Muscle of back (tissue), 11 donors: Measurements from ENCODE around the gene SMYD3. TPM values are rescaled to one million over a fixed set of nuclear protein-coding genes. Genes with fewer than 3 reads are reported as not detected.

Experiments
- DNase-seq, 3 donors: peaks; one replicate each; pipeline versions ENCODE4 v3.0.0 to v3.0.0-alpha.2; 2013
- polyA plus RNA-seq, 10 donors: library from polyadenylated mRNA; unstranded; fragments of 120-200 nt; gene quantifications; one replicate each; pipeline ENCODE4 v1.2.1, GENCODE V29; 2013; ENCODE audit not compliant: insufficient read length in 10 of 10

The SMYD3 gene
- polyA plus RNA-seq, 10 donors, result 7.0 to 11.3 (median 9.9) TPM

GRCh38 chr1:246179401-246179800, 327.7 kb downstream of the SMYD3 start:
- DNase-seq, result no peak

GRCh38 chr1:246178717-246179311, 328.3 kb downstream of the SMYD3 start:
- DNase-seq, result no peak

DNA sequence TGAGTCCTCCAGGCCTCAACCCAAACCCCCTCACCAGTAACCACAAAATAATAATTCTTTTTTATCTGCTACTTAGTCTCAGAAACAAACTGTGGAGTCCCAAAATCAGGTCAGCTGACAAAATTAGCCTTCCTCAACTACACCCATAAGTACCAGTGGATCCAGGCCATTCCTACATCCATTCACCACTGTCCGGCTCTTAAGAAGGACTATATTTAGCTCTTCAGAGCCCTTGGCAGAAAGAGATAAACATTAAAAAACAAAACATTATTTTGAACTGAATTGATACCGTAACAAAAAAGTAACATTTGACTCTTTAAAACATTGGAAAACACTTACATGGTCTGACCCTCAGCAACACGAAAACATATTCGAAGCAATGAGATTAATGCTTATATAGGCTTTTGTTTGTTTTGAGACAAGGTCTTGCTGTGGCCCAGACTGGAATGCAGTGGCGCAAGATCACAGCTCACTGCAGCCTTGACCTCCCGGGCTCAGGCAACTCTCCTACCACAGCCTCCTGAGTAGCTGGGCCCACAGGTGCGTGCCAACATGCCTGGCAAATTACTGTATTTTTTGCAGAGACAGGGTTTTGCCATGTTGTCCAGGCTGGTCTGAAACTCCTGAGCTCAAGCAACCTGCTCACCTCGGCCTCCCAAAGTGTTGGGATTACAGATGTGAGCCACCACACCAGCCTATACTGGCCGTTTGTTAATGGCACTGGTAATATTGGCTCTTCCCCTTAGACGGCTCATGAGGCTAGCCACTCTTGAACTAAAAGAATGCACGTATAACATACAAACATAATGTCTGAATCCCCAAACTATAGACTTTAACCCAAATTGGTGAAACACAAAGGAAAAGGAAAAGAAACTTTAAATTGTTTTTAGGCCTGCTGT, 330.7 kb downstream of the SMYD3 start:
- DNase-seq, result no peak

- no peak for DNase-seq
Measured at GRCh38 chr1:246170574-246171261, 336.4 kb downstream of the SMYD3 start.

DNA sequence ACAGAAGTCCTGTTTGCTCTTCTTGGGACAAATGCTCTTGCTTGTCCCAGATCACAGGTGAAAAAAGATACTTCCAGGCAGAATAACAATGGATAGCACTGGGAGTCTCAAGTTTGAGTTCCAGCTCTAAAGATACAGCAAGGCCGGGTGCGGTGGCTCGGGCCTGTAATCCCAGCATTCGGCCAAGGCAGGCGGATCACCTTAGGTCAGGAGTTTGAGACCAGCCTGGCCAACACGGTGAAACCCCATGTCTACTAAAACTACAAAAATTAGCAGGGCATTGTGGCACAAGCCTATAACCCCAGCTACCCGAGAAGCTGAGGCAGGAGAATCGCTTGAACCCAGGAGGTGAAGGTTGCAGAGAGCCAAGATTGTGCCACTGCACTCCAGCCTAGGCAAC, 337.6 kb downstream of the SMYD3 start:
- DNase-seq, result no peak

DNA sequence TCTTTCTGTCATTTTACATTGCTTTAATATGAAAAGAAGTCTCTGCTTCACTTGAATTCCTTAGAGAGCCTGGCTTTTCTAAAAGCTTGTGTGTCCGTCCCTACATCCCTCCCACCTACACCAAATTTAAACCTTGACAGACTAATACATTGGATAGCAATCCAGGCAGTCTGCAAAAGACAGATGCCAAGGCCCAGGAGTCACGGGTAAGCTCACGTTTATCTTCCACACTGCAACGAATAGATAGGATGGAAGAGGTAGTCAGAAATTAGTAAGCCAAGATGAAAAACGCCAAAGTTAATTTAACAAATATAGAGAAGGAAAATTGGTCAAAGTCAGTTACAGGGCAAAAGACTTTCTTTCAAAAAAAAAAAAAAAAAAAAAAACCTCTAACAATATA, 338.1 kb downstream of the SMYD3 start:
- no peak for DNase-seq

- no peak for DNase-seq
Measured at GRCh38 chr1:246166841-246167240, 340.2 kb downstream of the SMYD3 start.

DNA sequence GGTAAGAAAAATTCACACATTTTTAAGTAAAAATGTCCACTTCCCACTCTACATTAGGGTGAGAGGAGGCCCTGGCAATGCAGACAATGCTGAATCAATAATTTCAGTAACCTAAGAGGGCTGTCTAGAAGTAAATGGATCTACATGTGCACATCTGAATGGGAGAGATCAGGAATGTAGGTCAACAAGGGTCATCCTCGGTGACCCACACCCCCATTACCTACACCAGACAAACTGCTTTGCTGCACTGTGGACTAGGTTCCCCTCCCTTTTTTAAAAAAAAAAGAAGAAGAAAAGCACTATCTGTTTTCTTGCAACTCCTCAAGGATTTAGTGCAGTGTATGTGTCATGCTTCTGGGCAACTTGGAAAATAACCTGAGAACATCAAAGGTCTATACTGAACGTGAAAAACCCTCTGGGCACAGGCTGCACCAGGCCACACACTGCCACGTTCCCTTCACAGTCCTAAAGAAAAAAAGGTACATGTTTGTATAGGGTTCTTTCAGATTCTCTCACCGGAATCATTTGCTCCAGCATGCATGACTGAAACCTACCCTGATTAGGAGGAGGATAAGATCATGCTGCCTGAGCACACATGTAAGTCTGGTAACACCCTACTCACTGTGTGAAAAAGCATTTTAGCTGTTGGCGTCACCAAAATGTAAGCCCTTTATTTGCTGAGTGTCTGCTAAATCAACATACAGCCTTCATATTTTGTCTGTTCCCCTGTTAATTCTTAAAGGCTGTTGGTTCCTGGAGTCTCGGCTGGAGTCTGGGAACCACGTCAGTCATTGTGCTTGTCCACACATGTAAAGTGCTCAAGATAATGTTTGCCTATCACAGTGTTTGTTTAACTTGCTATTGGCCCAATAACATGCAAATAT, 341.0 kb downstream of the SMYD3 start:
- DNase-seq, result no peak

DNA sequence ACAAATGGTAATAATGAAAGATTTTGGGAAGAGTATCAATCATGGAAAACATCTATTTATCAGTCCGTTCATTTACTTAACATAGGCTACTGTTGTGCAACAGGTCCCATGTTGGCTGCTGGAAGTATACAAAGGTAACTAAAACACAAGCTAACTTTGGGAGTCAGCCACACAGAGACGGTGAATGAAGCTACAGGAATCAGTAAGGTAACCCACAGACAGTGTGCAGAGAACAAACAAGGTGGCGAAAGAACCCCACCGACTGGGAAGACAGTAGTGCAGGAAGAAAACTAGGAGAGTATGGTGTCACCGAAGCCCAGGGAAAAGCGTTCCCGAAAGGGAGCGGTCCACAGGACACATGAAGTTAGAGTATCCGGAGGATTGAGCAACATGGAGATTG, 342.3 kb downstream of the SMYD3 start:
- DNase-seq, result no peak

DNA sequence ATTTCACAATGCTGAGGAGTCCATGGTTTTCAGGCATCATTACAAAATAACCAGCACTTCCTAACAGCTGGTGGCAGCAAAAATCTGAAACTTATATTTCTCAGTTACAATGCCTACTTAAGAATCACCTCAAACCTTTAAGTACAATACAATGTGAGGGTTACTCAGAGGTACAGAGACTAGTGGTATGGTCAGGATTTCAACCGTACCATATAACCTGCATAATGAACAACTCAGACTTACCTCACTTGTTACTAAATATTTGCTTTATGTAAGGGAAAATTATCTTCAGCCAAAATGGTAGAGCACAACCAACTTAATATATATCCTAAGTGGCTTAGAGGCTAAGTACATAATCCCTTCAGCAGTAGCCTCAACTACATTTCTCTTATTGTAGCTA, 344.5 kb downstream of the SMYD3 start:
- no peak for DNase-seq

DNA sequence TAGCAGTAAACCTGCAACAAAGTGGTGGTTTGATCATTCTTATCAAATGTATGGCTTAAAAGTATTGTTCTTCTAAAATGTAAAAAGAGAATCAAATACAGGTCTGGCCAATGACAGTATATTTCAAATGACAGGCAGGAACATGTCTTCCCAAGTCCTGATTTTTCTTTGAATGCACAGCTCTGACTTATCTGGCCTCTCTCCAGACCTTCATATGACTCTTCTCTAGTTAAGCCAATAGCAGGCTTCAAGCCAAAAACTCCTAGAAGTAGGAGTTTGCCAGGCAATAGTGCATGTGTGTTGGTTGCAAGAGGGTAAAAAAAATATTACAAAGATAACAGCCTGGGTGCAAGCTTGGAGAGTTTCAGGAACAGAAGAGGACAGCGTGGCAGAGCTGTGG, 345.5 kb downstream of the SMYD3 start:
- peak in 2 of 3 donors; percentile 6 to 39 for DNase-seq

DNA sequence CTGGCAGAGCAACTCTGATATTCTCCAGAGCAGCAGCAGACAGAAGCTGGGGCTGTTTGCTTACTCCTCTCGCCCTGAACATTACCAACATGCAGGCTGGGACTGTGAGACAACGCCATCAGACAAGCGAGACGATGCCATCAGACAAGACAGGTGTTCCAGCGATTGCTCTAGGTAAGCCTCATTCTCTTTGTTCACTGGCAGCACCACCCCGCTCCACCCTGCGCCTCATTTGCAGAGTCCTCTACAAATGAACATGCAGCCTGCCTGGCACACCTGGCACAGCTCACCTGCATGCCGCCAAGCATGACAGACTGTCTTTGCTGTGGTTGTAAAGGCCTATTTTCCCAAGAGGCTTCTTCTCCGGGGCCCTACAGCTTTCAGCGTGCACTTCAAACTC, 346.2 kb downstream of the SMYD3 start:
- no peak for DNase-seq

DNA sequence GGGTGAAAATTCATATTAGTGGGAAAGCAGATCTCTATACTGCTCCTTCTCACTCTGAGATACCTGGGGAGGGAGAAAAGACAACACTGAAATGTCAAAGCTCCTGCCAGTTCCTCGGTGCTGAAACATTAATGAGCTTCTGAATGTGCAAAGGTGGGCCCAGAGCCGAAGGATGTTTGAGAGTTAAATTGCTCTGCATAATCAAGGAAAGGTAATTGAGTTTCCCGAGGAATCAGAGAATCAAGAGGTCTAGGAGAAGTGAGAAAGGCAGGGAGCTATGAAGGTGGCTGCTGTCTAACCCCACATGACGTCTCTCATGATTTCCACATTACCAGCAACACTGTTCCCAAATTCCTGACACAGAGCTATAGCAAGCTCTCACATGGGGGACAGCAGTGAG, 346.7 kb downstream of the SMYD3 start:
- no peak for DNase-seq

DNA sequence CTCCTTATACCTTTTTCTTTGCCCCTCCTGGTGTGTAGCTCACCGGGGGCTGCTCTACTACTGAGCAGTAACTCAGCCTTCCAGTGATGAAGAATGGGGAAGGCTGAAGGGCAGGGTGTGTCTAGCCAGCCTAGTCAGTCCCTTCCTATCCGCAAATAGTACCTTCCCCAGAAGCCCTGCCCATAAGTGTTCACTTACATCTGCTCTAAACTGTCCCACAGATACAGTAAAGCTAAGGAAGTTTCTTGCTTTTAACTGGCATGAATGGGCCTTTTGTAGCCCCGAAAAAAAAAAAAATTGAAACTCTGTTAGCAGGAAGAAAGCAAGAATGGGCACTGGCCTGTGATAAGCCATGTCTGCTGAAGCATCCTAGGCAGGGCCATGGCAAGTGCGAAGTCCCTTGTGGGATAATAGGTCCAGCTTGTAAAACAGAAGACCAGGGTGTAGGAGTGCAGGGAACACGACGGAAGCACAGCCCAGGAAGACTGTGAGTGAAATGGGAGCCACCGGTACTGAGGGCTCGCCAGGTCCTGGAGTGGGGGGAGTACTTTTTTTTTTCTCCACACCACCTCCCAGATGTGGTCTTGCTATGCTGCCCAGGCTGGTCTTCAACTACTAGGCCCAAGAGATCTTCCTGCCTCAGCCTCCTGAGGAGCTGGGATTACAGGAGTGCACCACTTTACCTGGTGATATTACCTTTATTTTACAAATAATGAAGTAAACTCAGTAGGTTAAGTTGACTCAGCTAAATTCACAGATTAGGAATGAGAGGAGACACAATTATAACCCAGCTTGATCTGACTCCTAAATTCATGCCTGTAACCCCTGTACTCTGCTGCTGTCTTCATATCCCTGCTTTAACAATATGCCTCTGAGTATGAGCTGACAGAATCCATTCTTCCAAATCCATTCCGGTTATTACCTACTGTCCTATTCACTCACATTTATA, 347.5 kb downstream of the SMYD3 start:
- no peak for DNase-seq

GRCh38 chr1:246158131-246158530, 348.9 kb downstream of the SMYD3 start:
- no peak for DNase-seq

GRCh38 chr1:246157516-246157915, 349.6 kb downstream of the SMYD3 start:
- DNase-seq, result no peak

DNA sequence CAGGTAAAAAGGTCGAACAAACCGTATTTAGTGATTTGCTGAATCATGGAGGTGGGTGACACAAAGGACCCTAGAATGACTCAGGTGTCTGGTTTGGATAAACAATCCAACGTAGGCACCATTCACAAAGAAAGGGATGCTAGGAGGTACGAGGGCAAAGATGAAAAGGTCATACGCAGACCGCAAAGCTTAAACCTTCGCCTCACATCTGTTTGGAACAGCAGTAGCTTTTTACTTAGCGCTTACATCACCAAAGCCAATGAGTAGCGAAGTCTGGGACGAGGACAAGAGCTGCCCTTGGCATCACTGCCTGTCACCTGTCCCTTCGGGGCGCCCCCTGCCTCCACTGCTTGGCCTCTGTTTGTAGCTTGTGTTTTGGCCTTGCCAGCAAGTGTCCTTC, 350.2 kb downstream of the SMYD3 start:
- no peak for DNase-seq

DNA sequence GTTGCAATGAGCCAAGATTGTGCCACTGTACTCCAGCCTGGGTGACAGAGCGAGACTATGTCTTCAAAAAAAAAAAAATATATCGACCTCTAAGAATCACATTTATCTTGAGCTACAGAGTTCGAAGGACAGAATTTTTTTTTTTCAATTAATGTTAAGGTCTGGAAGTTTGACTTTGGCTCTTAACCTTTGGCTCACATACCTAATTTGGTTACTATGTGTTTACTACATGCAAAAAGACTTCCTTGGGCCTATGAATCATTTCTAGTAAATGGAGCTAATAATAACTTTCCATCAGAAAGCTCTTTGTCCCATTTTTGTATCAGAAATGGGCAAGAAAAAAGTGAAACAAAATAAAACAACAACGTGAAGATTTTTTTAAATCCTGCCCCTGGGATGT, 351.2 kb downstream of the SMYD3 start:
- DNase-seq, result peak in 1 of 3 donors; percentile 4

GRCh38 chr1:246153796-246154212, 353.3 kb downstream of the SMYD3 start:
- no peak for DNase-seq

GRCh38 chr1:246152986-246153431, 354.1 kb downstream of the SMYD3 start:
- DNase-seq, result no peak
